Gastrocnemius medialis (tissue), 4 donors: ENCODE results near the gene ASIC2.

ENCODE experiments used
- CTCF ChIP-seq, 5 experiments: fragments of 450-650 bp in 3 of 5; fragments of 200-600 bp in 2 of 5; sonication (generic) in 2 of 5; IDR thresholded peaks in 4 of 5; conservative IDR thresholded peaks in 1 of 5; 1 replicate in 4 of 5; 2 replicates in 1 of 5; pipeline ENCODE4 v1.5.1; 2016 to 2019; ENCODE audit warnings: antibody characterized with exemption in 5 of 5, mild to moderate bottlenecking in 3 of 5, moderate library complexity in 3 of 5
- POLR2A ChIP-seq, 2 donors: fragments of 450-650 bp; IDR thresholded peaks; one replicate each; pipeline ENCODE4 v1.6.1; 2017; ENCODE audit warnings: antibody characterized with exemption in 2 of 2, mild to moderate bottlenecking in 2 of 2, moderate library complexity in 2 of 2

- no peak for TF ChIP-seq POLR2A (IDR thresholded peaks at IDR 0.05)
- no peak for TF ChIP-seq CTCF (IDR thresholded peaks at IDR 0.05 in 4 of 5, conservative IDR thresholded peaks at IDR 0.05 in 1 of 5)
Measured at GRCh38 chr17:33285413-33285812, 7.7 kb downstream of the ASIC2 start.
